HG03139 (cell line): Measurements from ENCODE around the gene ALDOB.

Source experiments
- ATAC-seq: cut with Tn5 transposase; IDR thresholded peaks from one replicate; pipeline ENCODE4 v1.9.1; 2021; ENCODE audit not compliant: unreplicated experiment

ALDOB gene

DNA sequence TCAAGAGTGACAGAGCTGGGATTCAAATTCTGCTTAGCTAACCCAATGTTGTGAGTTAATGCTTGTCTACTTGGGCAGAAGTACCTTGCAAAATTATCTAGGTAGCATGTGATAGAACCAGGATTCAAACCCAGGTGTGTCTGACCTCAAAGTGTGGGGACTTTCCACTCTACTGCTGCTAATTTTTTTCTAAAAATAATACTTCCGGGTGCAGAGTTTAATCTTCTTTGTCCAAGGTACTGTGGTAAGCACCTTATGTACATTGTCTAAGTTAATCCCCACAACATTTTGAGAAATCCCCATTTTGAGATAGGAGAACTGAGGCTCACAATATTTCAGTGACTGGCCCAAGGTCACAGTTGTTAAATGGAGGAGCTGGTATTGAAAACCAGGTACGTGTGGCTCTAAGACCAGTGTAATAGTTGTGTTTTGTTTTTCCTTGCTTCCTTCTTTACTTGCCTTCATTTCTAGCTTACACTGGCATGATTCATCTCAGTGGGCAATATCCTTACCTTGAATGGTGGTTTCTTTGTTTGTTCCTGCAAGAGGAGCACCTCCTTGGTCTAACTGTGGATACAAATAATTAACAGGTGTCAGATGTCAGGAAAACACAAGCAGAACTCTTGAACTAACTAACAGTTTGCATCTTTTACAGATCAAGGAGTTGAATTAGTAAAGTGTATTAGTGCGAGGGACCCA, 7.5 kb downstream of the ALDOB start:
- ATAC-seq: no peak

DNA sequence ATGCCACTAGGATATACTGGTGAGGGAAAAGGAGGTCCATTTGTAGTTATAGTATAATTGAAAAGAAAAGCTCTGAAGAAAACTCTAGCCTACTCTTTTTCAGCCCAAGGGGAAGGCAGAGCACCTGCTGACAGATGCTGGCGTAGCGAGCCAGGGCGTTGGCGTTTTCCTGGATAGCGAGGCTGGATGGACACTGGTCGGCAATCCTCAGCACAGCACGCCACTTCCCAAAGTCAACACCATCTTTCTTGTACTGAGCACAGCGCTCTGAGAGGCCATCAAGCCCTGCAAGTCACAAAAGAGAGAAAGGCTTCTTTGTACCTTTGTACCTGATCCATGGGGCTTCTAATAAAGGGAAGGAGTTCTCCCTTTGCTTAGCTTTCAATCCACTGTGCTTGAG, 8.2 kb downstream of the ALDOB start:
- no peak for ATAC-seq

DNA sequence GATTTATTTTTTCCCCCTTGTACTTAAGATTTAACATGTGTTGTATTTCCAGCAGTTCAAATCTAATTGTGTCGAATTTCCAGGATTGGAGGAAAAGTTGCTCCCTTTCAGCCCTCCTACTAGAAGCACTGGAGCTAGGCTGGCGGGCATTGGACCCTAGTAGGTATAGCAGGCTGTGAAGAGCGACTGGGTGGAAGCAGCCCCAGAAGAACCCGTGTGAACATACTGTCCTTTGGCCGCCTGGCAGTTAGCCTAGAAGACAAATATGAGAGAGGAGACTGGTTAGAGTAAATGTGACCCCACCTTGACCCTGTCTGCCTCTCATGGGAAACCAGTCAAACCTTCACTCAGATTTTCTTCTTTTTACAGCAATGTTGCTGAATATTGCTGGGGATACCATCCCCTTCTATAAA, 13.9 kb downstream of the ALDOB start:
- ATAC-seq: no peak

DNA sequence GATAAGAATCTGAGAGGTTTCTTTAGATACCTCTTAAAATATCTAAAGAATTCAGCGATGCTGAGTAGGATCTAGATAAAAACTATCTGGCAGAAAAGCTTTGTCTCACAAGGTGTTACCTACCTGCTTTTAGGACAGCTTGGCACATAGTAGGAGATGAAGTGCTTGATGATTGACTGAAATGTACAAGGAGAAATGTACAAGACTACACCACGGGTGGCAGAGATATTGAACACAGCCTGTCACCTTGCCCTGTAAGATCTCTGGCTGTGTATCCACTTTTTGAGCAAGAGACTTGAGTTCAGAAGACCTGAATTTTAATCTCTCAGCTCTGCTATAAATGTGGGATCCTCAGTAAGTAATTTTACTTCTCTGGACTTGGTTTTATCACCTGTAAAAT, 15.7 kb downstream of the ALDOB start:
- no peak for ATAC-seq

DNA sequence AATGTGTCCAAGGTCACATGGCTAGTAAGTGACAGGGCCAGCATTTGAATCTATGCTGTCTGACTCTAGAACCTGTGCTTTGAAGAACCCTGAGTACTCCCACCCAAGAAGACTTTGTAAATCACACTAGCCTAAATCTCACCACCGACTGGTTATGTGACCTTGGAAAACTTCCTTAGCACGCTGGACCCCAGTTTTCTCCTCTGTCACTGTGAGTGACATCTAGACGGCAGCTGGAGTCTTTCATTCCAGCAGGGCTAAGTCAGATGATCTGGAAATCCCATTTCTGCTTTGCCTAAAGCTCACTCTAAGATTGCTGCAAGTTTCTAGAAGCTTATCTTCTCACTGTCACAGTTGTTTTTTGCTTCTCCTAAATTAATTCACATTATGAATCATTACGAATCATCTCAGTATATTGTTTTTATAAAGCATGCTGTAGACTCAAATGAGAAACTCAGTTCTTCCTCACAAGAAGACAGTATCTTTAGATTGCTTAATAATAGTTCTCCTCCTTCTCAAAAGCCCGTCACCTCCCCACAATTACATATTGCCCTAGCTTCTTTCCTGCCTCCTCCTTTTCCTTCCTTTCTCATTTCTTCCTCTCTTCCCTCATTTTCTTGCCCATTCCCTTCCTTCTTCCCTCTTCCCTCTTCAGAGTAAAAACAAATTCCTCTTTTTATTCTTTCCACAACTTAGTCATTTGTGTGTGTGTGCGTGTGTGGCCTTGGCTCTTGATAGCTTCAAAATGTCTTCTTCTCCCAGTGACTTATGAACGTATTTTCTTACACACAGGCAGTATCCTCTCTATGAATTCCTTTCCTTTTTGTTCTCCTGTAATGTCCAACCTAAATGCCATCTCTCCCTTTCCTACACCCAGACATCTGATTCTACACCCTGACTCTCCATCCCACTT, 16.8 kb downstream of the ALDOB start:
- no peak for ATAC-seq

DNA sequence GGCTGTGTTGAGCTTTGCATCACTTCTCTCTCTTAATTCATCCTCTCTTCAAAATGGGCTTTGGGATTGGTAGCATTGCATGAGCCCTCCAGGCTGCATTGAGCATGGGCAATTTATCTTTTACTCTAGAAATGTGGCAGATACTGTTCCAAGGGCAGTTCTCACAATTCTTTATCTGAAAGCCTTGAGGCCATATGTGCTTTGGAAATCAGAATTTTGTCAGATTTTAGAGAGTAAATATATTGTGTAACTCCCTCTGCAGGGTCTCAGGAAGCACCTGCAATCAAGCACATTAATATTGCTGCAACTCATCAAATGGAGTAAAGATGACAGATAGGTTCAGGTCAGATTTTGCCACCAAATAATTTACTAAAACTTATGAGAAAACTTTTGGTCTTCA, 17.6 kb downstream of the ALDOB start:
- ATAC-seq: no peak

DNA sequence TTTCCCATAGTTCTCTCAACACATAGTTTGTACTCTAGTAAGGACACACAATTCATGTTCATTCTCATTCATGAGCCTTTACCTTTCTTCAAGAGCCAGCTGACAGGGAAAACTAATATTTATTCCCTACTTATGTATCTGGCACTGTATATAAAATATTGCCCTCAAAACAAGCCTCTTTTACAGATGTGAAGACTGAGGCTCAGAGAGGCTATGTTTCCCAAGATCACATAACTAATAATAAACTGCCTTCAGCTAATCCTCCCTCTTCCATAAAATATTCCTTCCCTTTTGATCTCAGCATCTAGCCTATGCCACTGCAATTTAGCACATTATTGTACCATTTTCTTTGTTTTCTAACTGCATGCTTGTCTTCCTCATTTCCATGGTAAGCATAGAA, 18.2 kb downstream of the ALDOB start:
- ATAC-seq: no peak

DNA sequence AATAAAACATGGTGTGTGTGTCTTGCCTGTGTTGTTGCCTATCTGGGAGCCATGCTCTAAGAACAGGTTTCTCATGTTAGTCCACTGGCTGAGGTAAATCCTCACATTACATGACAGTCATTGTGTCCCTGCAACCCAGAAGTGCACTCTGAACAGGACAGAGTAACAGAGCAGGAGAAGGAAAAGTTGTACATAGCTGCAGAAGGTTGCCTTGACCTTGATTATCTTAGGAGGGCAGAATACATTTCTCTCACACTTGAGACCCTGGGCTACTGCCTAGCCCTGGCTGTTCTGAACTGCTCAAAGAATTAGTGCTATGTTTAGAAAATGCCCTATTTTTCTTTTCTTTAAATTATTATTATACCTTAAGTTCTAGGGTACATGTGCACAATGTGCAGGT, 20.0 kb downstream of the ALDOB start:
- no peak for ATAC-seq

DNA sequence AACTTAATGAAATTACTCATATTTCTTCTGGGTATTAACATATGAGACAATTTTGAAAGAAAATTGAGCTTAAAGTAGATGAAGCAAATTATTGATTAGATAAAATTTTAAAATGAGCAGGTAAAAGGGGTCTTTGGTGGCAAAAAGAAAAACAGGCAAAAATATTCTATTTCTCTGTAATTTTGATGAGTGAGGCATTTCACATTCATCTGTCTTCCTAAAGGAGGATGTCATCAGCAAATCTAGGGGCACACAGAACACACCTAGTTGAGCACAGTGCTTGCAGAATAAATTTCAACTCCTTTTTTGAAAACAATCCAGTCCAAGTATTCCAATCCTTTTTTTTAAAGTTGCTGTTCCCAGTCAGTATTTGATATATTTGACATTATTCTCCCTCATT, 20.7 kb downstream of the ALDOB start:
- ATAC-seq: no peak

DNA sequence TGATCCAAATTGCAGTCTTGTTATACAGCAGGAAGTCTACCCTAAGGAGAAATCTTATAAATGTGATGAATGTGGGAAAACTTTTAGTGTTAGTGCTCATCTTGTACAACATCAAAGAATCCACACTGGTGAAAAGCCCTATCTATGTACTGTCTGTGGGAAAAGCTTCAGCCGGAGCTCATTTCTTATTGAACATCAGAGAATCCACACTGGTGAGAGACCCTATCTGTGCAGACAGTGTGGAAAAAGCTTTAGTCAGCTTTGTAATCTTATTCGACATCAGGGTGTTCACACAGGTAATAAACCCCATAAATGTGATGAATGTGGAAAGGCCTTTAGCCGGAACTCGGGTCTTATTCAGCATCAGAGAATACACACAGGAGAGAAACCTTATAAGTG, 26.5 kb downstream of the ALDOB start:
- no peak for ATAC-seq

DNA sequence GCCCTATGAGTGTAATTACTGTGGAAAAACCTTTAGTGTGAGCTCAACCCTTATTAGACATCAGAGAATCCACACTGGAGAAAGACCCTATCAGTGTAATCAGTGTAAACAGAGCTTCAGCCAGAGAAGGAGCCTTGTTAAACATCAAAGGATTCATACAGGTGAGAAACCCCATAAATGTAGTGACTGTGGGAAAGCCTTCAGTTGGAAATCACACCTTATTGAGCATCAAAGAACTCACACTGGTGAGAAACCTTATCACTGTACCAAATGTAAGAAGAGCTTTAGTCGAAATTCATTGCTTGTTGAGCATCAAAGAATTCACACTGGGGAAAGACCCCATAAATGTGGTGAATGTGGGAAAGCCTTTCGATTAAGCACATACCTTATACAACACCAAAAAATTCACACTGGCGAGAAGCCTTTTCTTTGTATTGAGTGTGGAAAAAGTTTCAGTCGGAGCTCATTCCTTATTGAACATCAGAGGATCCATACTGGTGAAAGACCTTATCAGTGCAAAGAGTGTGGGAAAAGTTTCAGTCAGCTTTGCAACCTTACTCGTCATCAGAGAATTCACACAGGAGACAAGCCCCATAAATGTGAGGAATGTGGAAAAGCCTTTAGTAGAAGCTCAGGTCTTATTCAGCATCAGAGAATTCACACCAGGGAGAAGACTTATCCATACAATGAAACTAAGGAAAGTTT, 27.0 kb downstream of the ALDOB start:
- no peak for ATAC-seq

DNA sequence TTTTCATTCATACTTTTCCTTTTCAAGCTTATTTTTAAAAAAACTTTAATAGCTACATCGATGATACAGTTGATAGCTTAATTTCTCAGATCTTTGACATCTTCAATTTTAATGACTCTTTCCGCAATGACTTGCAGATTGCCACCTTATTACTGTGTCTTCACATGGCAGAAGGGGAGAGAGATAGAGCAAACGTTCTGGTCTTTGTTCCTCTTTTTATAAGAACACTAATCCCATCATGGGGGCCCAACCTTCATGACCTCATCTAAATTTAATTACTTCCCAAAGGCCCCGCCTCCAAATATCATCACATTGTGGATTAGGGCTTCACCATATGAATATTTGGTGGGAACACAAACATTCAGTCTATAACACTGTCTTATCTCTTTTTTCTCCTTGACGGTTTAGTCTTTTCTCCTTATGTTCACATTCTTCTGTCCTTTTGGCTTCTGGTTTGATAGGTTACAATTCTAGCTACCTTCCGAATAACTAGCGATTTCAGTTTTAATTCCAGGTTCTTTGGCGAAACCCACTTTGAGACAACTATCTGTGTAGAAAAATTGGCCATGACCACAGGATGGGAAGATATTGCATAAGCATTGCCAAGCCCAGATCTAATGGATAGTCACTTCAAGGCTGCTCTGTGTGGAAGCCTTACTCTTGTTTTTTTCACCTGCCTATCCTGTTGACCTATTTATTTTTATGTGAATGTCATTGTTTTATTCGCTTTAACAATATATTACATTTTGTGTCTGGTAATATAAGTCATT, 31.9 kb downstream of the ALDOB start:
- no peak for ATAC-seq

DNA sequence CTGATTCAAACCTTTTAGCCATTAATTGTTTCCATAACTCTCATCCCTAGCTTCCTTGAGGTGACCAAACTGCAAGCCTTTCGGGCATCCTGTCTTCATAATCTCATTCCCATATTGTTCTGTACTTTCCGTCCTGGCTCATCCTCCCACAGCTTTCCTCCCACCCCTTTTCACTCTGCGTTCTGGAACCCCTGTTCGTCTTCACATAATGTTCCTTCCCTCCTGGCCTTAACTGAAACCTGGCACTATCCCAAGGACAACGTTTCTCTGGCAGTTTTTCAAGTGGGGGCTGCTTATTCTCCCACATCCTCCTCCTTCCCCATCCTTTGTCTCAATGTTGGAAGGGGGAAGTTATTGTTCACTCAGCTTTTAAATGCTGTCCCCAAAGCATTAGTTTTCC, 35.5 kb downstream of the ALDOB start:
- no peak for ATAC-seq

DNA sequence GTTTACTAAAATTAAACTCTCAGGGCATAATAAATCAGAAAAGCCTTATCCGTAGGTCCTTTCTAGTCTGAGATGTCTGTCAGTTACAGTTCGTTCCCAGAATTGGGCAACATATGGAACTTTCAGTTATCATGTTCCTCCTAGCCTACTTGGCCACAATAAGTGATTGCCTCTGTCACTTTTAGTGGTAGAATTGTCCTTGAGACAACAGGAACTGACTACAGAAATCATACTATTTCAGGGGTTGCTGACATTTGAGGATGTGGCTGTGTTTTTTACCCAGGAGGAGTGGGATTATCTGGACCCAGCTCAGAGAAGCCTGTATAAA, 36.0 kb downstream of the ALDOB start:
- ATAC-seq: no peak

DNA sequence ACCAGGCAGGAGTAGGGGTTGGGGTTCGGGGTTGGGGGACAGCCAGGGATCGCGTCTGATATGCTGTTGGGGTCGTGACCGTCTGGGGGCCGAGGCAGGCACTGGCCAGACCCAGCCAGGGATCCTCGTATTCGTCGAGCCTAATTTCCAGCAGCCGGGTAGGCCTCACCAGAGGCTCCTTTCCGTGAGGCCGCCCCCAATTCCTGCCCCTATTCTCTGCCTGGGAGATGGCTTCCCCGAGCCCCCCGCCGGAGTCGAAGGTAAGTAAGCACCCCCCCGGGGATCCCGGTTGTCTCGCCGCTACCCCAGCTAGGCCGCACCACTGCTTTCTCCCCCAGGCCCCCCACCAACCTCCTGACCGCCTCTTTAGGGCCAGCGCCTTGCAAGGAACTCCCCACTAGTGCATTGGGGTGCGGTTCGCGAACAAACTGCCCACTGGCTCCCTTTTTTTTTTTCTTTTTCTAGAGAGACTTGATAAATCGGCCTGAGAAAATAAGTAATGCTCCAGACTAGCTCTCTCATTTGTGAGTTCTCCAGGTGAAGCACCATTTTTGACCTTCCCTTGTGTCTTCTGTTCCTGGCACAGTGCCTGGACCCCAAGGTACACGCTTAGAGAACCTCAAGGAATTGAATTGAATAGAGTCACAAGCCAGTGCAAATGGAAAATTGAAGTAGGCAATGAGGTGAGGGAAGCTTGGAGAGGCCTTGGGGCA, 36.5 kb downstream of the ALDOB start:
- no peak for ATAC-seq

DNA sequence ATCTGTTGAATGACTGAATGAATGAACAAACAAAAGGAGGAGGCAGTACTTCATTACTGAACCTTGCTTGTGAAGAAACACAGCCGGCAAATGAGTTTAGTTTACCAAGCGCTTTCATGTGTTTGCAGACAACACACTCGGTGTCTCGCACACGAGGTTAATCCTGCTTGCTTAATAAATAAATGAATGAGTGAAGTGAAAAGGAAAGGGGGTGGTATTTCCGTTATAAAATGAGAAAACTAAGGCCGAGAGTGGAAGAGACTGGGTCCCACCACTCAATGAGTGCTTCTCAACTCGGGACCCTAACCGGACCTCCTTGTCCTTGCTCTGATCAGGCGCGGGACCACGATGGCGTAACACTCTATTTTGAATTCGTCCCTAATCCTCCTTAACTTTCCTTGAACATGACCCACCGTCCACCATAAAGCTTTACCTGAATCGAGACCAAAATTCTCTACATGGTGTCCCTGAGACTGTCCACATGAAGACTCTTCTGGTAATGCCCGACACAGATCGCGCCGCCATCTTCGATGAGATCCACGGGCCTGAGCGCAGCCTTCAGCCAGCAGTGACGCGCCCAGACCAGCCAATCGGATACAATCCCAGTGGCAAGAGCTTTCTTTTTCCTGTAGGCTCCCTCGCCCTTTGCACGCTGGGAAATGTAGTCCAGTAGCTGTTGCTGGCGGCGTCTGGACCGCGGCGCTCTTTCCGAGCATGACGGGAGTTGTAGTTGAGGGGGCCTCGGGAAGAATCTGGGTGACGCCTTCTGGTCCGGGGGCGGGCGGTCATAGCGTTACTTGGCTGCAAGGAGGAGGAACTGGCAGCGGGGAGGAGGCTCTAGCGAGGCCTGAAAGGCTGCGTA, 37.3 kb downstream of the ALDOB start, which contains the start of the genes MRPL50 and ZNF189:
TSS of gene MRPL50 (minus strand) at position 551 of the 862 bp plus-strand sequence. CDS start at position 525, 26 bp downstream.
TSS of gene ZNF189 (plus strand) at position 784 of the 862 bp plus-strand sequence. CDS start 306 bp downstream, outside the sequence.
- peak; percentile 98 for ATAC-seq

DNA sequence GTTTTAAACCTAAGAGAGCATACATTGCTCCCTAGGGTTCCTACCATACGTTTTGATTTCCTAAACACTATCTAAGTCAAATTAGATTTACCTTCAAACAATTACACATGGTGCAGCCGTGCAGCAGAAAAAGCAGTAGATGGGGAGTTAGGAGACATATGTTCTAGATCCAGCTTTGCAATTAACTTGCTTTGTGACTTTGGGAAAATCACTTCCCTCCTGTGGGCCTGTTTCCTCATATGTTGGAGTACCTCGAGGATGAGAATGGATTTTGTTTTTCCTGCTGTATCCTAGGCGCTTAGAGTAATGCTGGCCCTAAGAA, 37.9 kb downstream of the ALDOB start:
- ATAC-seq: no peak

DNA sequence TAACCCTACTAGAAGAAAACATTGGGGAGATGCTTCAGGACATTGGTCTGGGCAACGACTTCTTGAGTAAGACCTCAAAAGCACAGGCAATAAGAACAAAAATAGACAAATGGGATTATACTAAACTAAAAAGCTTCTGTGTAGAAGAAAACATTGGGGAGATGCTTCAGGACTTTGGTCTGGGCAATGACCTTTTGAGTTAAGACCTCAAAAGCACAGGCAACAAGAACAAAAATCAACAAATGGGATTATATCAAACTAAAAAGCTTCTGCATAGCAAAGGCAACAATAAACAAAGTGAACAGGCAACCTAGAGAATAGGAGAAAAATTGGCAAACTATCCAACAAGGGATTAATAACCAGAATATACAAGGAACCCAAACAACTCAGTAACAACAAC, 40.9 kb downstream of the ALDOB start:
- no peak for ATAC-seq

DNA sequence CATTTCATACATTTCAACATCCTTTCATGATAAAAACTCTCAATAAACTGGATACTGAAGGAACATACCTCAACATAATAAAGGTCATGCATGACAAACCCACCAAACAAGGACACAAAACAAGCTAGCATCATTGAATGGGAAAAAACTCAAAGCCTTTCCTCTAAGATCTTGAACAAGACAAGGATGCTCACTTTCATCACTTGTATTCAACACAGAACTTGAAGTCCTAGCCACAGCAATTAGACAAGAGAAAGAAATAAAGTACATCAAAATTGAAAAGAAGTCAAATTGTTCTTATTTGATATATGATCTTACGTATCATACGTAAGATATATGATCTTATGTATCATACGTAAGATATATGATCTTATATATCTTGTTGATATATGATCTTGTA, 42.4 kb downstream of the ALDOB start:
- ATAC-seq: no peak
